IPS-18a (cell line): Measurements from ENCODE around the gene AHSP.
A peak's percentile ranks its signal among the peaks of the same experiment; 100 is the strongest.
"Not testable (repeated sequence)": the region's sequence is repeated elsewhere in the genome, so short reads cannot be mapped to it uniquely, and the experiment has no call there.

Source experiments
- H3K27ac ChIP-seq: one replicate; pipeline ENCODE4 v1.5.1; 2013; ENCODE audit warnings: low read length
- H3K27me3 ChIP-seq: one replicate; pipeline ENCODE4 v1.6.1; 2013; ENCODE audit warnings: mild to moderate bottlenecking, low read length; ENCODE audit not compliant: control insufficient read depth, insufficient read depth
- H3K36me3 ChIP-seq: one replicate; pipeline ENCODE4 v1.6.1; 2013; ENCODE audit warnings: low read depth, low read length; ENCODE audit not compliant: control insufficient read depth
- H3K4me1 ChIP-seq: one replicate; pipeline ENCODE4 v1.6.1; 2013; ENCODE audit warnings: low read depth, low read length; ENCODE audit not compliant: control insufficient read depth
- H3K4me3 ChIP-seq: one replicate; pipeline ENCODE4 v1.5.1; 2013; ENCODE audit warnings: low read length
- H3K9ac ChIP-seq: one replicate; pipeline ENCODE4 v1.6.1; 2013; ENCODE audit warnings: mild to moderate bottlenecking, low read length, moderate library complexity
- H3K9me3 ChIP-seq: one replicate; pipeline ENCODE4 v1.6.1; 2013; ENCODE audit warnings: low read depth, low read length; ENCODE audit not compliant: control insufficient read depth

The AHSP gene

DNA sequence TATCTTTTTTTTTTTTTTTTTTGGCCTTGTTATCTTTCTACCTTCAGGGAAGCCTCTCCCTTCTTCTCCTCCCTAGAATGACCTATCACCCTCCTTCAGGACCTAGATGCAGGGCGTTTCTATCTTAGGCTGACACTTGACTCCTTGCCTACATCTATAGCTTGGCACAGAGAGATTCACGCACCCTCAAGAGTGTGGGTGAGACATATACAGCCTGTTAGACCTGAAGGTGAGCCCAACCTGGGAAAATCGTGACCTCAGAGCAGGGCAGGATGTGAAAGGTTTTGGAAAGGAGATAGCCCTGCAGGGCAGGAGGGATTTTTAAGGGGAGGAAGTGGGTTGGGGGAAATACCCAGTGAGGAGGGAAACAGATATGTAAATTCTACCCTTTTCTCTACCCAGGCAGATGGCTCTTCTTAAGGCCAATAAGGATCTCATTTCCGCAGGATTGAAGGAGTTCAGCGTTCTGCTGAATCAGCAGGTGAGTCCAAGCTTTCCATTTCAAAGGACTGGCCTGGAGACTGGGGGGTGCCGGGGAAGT is at the start of gene AHSP:
TSS of gene AHSP (plus strand) at position 167 of the 541 bp plus-strand sequence. CDS start at position 407, 240 bp downstream.
- Histone ChIP-seq H3K4me3 (peak within 1 kb of the TSS; percentile 53), H3K4me1 (peaks cover 23% of the 10 kb centered on the region), H3K9me3 (no peaks in the 10 kb centered on the region), H3K36me3 (no peaks in the 10 kb centered on the region), H3K27ac (no peak within 1 kb of the TSS), H3K9ac (no peak within 1 kb of the TSS), H3K27me3 (peaks cover 39% of the 10 kb centered on the region)

- Histone ChIP-seq H3K27me3 (peaks cover 20% of the 10 kb centered on the region), H3K27ac (no peak overlapping the region), H3K9ac (no peak overlapping the region), H3K4me1 (no peaks in the 10 kb centered on the region), H3K36me3 (no peaks in the 10 kb centered on the region), H3K9me3 (no peaks in the 10 kb centered on the region), H3K4me3 (no peak overlapping the region)
Observed at GRCh38 chr16:31478956-31479355, 48.7 kb upstream of the AHSP start.

DNA sequence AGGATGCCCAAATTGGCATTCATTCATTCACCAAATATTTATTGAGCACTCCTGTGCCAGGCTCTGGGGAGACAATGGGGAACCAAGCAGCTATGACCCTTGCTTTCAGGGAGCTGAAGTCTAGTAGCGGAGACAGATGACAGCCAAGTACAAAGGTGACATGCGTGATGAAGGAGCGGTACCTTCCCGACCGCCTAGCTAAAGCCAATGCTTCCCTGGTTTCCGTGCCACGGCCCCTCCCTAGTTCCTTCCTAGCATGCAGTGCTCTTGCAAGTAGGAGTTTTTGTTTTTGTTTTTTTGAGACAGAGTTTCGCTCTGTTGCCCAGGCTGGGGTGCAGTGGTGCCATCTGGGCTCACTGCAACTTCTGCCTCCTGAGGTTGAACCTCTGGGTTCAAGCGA is 47.9 kb upstream of the AHSP start:
- Histone ChIP-seq H3K9ac (no peak overlapping the region), H3K4me1 (peaks cover 6% of the 10 kb centered on the region), H3K27me3 (peaks cover 20% of the 10 kb centered on the region), H3K36me3 (no peaks in the 10 kb centered on the region), H3K27ac (no peak overlapping the region), H3K4me3 (no peak overlapping the region), H3K9me3 (no peaks in the 10 kb centered on the region)

- Histone ChIP-seq H3K9ac (no peak overlapping the region), H3K4me3 (no peak overlapping the region), H3K27ac (no peak overlapping the region), H3K27me3 (peaks cover 20% of the 10 kb centered on the region), H3K9me3 (no peaks in the 10 kb centered on the region), H3K4me1 (peaks cover 7% of the 10 kb centered on the region), H3K36me3 (no peaks in the 10 kb centered on the region)
Observed at GRCh38 chr16:31480851-31481536, 46.7 kb upstream of the AHSP start.

DNA sequence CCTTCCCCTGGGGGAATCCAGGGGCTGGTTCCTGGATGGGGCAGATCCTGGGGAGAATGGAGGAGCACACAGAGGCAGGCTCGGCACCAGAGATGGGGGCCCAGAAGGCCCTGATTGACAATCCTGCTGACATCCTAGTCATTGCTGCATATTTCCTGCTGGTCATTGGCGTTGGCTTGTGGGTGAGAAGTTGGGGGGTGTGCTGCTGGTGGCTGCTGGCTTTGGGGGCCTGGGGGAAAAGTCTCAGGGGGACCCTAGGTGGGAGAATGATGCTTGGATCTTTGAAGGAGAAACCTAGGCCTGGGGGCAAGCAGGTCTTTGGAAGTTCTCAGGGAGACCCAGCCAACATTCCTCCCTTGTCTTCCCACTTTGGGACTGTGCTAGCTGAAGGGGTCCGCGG is 44.6 kb upstream of the AHSP start, which contains the start of gene SLC5A2:
TSS of gene SLC5A2 (plus strand) at position 43 of the 400 bp plus-strand sequence. CDS start at position 57, 14 bp downstream.
- peaks cover 7% of the 10 kb centered on the region for H3K4me1 ChIP-seq
- no peak within 1 kb of the TSS for H3K4me3 ChIP-seq
- H3K36me3 ChIP-seq: no peaks in the 10 kb centered on the region
- peaks cover 41% of the 10 kb centered on the region for H3K27me3 ChIP-seq
- no peak within 1 kb of the TSS for H3K27ac ChIP-seq
- no peak within 1 kb of the TSS for H3K9ac ChIP-seq
- H3K9me3 ChIP-seq: no peaks in the 10 kb centered on the region

- H3K36me3 ChIP-seq, H3K9me3 ChIP-seq, H3K27ac ChIP-seq, H3K9ac ChIP-seq, H3K4me1 ChIP-seq, H3K4me3 ChIP-seq: not testable (repeated sequence)
- H3K27me3 ChIP-seq: peaks cover 51% of the 10 kb centered on the region
Observed at GRCh38 chr16:31484048-31484447, 43.7 kb upstream of the AHSP start.

GRCh38 chr16:31484491-31485171 is 43.1 kb upstream of the AHSP start:
- no peaks in the 10 kb centered on the region for H3K9me3 ChIP-seq
- no peaks in the 10 kb centered on the region for H3K36me3 ChIP-seq
- no peak overlapping the region for H3K27ac ChIP-seq
- H3K27me3 ChIP-seq: peaks cover 51% of the 10 kb centered on the region
- peaks cover 7% of the 10 kb centered on the region for H3K4me1 ChIP-seq
- H3K4me3 ChIP-seq: no peak overlapping the region
- no peak overlapping the region for H3K9ac ChIP-seq

DNA sequence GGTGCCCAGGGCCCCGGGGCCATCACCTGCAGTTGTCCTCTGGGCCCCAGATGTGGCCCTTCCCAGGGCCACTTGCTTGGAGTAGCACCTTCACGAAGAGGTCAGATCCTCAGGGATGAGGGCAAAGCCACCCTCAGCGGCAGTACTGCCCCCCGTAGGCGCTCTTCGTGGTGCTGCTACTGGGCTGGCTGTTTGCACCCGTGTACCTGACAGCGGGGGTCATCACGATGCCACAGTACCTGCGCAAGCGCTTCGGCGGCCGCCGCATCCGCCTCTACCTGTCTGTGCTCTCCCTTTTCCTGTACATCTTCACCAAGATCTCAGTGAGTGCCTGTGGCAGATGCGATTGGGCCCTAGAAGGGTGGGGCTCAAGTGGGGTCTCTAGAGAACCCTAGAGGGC is 42.1 kb upstream of the AHSP start:
- Histone ChIP-seq H3K36me3 (peaks cover under 1% of the 10 kb centered on the region), H3K27ac (no peak overlapping the region), H3K4me1 (peaks cover 7% of the 10 kb centered on the region), H3K9ac (no peak overlapping the region), H3K4me3 (no peak overlapping the region), H3K27me3 (peaks cover 56% of the 10 kb centered on the region), H3K9me3 (no peaks in the 10 kb centered on the region)

- no peak overlapping the region for H3K4me3 ChIP-seq
- peaks cover 56% of the 10 kb centered on the region for H3K27me3 ChIP-seq
- H3K4me1 ChIP-seq: peaks cover 7% of the 10 kb centered on the region
- no peak overlapping the region for H3K27ac ChIP-seq
- H3K9me3 ChIP-seq: no peaks in the 10 kb centered on the region
- H3K36me3 ChIP-seq: peaks cover 3% of the 10 kb centered on the region
- H3K9ac ChIP-seq: no peak overlapping the region
Observed at GRCh38 chr16:31486045-31486444, 41.7 kb upstream of the AHSP start.

DNA sequence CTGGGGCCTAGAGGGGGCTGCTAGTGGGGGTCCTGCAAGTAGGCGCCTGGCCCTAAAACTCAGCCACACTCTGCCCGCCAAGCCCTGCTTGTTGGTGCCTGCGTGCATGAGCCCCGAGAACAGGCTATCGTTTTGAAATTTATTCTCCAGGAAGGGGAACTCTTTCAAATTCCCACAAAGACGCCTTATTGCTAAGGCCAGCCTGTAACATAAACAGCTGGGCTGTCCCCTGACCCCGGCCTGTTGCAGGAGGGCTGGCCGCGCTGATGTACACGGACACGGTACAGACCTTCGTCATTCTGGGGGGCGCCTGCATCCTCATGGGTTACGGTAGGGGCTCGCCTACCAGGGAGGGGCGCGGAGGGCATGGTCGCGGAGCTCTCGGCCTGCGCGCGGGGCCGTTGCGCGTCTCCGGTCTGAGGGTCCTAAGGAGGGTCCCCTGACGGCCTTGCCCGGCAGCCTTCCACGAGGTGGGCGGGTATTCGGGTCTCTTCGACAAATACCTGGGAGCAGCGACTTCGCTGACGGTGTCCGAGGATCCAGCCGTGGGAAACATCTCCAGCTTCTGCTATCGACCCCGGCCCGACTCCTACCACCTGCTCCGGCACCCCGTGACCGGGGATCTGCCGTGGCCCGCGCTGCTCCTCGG is 40.5 kb upstream of the AHSP start:
- Histone ChIP-seq H3K27me3 (peaks cover 56% of the 10 kb centered on the region), H3K9ac (no peak overlapping the region), H3K4me3 (peak overlapping the region; percentile 73), H3K27ac (no peak overlapping the region), H3K36me3 (peaks cover 6% of the 10 kb centered on the region), H3K9me3 (no peaks in the 10 kb centered on the region), H3K4me1 (peaks cover 7% of the 10 kb centered on the region)

GRCh38 chr16:31487720-31488467 is 39.8 kb upstream of the AHSP start:
- Histone ChIP-seq H3K4me1 (peaks cover 7% of the 10 kb centered on the region), H3K9ac (no peak overlapping the region), H3K4me3 (peak overlapping the region; percentile 73), H3K9me3 (no peaks in the 10 kb centered on the region), H3K36me3 (peaks cover 11% of the 10 kb centered on the region), H3K27me3 (peaks cover 56% of the 10 kb centered on the region), H3K27ac (no peak overlapping the region)
